AG04450 (cell line): ENCODE measurements around the gene KCNIP1. TPM values are rescaled to one million over a fixed set of nuclear protein-coding genes. Genes with fewer than 3 reads are reported as not detected.

Experiments used
- CTCF ChIA-PET: fragments of 300-600, 350-600 bp; formaldehyde crosslinking; extraction: SDS; loops from one replicate; lab custom pipeline; 2022; ENCODE audit warnings: antibody characterized with exemption, inconsistent platforms; lab: Charles Lee
- POLR2A ChIA-PET: fragments of 350-600 bp; formaldehyde crosslinking; extraction: SDS; loops from one replicate; lab custom pipeline; 2021; ENCODE audit warnings: antibody characterized with exemption, inconsistent platforms; lab: Yijun Ruan, JAX
- DNase-seq: peaks from one replicate; pipeline ENCODE4 v3.0.0-alpha.2; 2011; ENCODE audit warnings: low read depth, low spot score
- H3K27ac ChIP-seq: one replicate; pipeline ENCODE4 v1.5.1; 2012; ENCODE audit warnings: low read depth, low read length, control low read depth
- H3K27me3 ChIP-seq: one replicate; pipeline ENCODE4 v1.6.0; 2012; ENCODE audit warnings: low read length; ENCODE audit not compliant: control insufficient read depth, insufficient read depth
- H3K4me3 ChIP-seq: 2 replicates; pipeline ENCODE4 v1.5.1; 2011; ENCODE audit warnings: mild to moderate bottlenecking, low read depth, low read length, control low read depth
- H3K9me3 ChIP-seq: 2 replicates; pipeline ENCODE4 v1.5.1; 2012; ENCODE audit warnings: low read length; ENCODE audit not compliant: control insufficient read depth, insufficient read depth
- CTCF ChIP-seq: IDR thresholded peaks from 2 replicates; pipeline ENCODE4 v1.5.1; 2011; ENCODE audit warnings: low read depth, low read length, control low read depth, inconsistent platforms
- polyA plus RNA-seq: library from polyadenylated mRNA; depleted of rRNA; stranded (reverse); fragments of >200 nt; gene quantifications from 2 replicates; pipeline ENCODE4 v1.2.3, GENCODE V29; 2011

Gene KCNIP1
- polyA plus RNA-seq, 1 experiment = not detected

GRCh38 chr5:170709640-170710039 lies 205.8 kb downstream of the KCNIP1 start:
- no peak overlapping the region for H3K4me3 ChIP-seq
- H3K27me3 ChIP-seq = no peaks in the 10 kb centered on the region
- CTCF ChIA-PET = interaction anchor here (1.3 kb wide), 1 partner anchor 81 kb away, joined by 4 read pairs; no protein-coding TSS in a partner anchor
- POLR2A ChIA-PET = no interaction called here
- no peak overlapping the region for H3K27ac ChIP-seq
- no peak for TF ChIP-seq CTCF
- H3K9me3 ChIP-seq = no peaks in the 10 kb centered on the region
- no peak for DNase-seq

- H3K4me3 ChIP-seq = no peak overlapping the region
- TF ChIP-seq CTCF = no peak
- DNase-seq = no peak
- ChIA-PET POLR2A (no interaction called here), CTCF (no interaction called here)
- H3K9me3 ChIP-seq = no peaks in the 10 kb centered on the region
- H3K27me3 ChIP-seq = no peaks in the 10 kb centered on the region
- no peak overlapping the region for H3K27ac ChIP-seq
Observed at GRCh38 chr5:170711300-170711699, 207.5 kb downstream of the KCNIP1 start.

GRCh38 chr5:170715141-170715540 lies 211.3 kb downstream of the KCNIP1 start:
- CTCF ChIA-PET = no interaction called here

GRCh38 chr5:170716396-170716795 lies 212.6 kb downstream of the KCNIP1 start:
- Histone ChIP-seq H3K9me3 (no peaks in the 10 kb centered on the region), H3K4me3 (no peak overlapping the region), H3K27me3 (no peaks in the 10 kb centered on the region), H3K27ac (no peak overlapping the region)
- no peak for DNase-seq
- no peak for TF ChIP-seq CTCF
- CTCF ChIA-PET = no interaction called here
- POLR2A ChIA-PET = no interaction called here

More at GRCh38 chr5:170715141-170715540, 211.3 kb downstream of the KCNIP1 start:
- no peak overlapping the region for H3K27ac ChIP-seq
- H3K27me3 ChIP-seq = no peaks in the 10 kb centered on the region
- DNase-seq = no peak
- POLR2A ChIA-PET = no interaction called here
- H3K9me3 ChIP-seq = no peaks in the 10 kb centered on the region
- TF ChIP-seq CTCF = no peak
- H3K4me3 ChIP-seq = no peak overlapping the region

GRCh38 chr5:170719551-170719950 lies 215.7 kb downstream of the KCNIP1 start:
- no peak for DNase-seq
- ChIA-PET CTCF (no interaction called here), POLR2A (no interaction called here)
- H3K9me3 ChIP-seq = no peaks in the 10 kb centered on the region
- H3K27me3 ChIP-seq = no peaks in the 10 kb centered on the region
- H3K4me3 ChIP-seq = no peak overlapping the region
- TF ChIP-seq CTCF = no peak
- H3K27ac ChIP-seq = no peak overlapping the region
